Mononuclear cell (primary cell): Measurements from ENCODE around the gene PWP2. TPM values are rescaled to one million over a fixed set of nuclear protein-coding genes. Genes with fewer than 3 reads are reported as not detected.
"Not testable (repeated sequence)": the region's sequence is repeated elsewhere in the genome, so short reads cannot be mapped to it uniquely, and the experiment has no call there.

Source experiments
- H3K27me3 ChIP-seq: 2 replicates; pipeline ENCODE4 v1.6.0; 2011; ENCODE audit warnings: low read length, control low read depth; ENCODE audit not compliant: insufficient read depth
- H3K4me1 ChIP-seq: 2 replicates; pipeline ENCODE4 v1.5.1; 2011; ENCODE audit warnings: mild to moderate bottlenecking, low read length, control low read depth; ENCODE audit not compliant: insufficient read depth
- H3K4me3 ChIP-seq: 2 replicates; pipeline ENCODE4 v1.5.1; 2011; ENCODE audit warnings: mild to moderate bottlenecking, low read length, moderate library complexity
- H3K9me3 ChIP-seq: 2 replicates; pipeline ENCODE4 v1.5.1; 2011; ENCODE audit warnings: low read depth, mild to moderate bottlenecking, control low read depth, low read length
- total RNA-seq: library from RNA; depleted of rRNA; stranded (reverse); fragments of >200 nt; gene quantifications from one replicate; pipeline ENCODE4 v1.2.3, GENCODE V29; 2012

Gene PWP2
- 9.1 TPM for total RNA-seq

DNA sequence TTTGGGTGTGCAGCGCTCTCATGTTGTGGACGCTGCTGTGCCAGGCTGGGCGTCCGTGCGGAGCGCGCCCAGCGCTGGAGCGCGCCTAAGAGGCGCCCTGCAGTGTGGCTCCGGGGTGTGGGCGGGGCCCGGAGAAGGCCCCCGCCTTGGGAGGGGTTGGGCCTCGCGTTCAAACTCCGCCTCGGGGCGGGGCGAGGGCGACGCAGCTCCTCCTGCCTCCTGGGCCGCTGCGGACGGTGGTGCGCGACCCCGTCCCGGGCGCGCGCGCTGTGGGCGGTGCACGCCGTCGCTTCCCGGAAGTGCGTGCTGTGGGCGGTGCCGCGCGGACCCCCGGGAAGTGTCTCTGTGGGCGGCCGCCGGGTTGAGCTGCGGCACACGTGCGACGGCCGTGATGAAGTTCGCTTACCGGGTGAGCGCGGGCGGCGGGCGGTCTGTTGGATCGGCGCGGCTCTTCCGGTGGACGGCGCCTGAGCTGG is at the start of gene PWP2:
Gene PWP2 (plus strand): TSS at position 374 of the 476 bp plus-strand sequence. CDS start 18 bp downstream, at position 392.
- H3K27me3 ChIP-seq, H3K9me3 ChIP-seq, H3K4me1 ChIP-seq: not testable (repeated sequence)
- peak within 1 kb of the TSS; percentile 34 for H3K4me3 ChIP-seq

DNA sequence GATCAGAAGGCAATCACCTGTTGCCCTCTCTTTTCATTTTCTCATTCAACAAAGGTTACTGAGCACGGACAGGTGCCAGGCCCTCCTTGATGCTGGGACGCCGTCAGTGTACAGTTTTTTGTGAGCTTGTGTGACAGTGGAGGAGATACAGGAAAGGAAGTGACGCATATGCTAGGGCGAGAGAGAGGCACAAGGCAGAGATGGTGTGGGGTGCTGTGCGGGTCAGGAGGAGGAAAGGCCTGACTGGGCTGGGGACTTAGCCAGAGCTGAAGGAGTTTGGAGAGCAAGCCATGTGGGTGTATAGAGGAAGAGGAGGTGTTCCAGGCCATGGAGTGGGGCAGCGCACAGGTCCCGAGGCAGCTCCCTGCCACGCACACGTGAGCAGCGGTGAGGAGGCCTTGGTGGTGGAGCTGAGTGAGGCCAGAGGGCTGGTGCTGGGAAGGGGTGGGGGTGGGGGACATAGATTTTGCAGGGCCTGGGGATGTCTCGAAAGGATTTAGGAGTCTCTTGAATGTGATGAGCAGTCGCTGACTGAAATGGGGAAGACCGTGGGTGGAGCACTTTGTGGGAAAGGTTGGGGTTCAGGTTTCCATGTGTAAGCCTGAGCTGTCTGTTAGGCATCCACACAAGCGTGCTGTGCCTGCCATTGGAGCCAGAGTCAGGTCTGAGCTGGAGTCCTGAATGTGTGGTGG is 49.1 kb upstream of the PWP2 start:
- H3K4me3 ChIP-seq = no peak overlapping the region
- H3K4me1 ChIP-seq = no peaks in the 10 kb centered on the region
- no peaks in the 10 kb centered on the region for H3K27me3 ChIP-seq
- H3K9me3 ChIP-seq = no peaks in the 10 kb centered on the region

DNA sequence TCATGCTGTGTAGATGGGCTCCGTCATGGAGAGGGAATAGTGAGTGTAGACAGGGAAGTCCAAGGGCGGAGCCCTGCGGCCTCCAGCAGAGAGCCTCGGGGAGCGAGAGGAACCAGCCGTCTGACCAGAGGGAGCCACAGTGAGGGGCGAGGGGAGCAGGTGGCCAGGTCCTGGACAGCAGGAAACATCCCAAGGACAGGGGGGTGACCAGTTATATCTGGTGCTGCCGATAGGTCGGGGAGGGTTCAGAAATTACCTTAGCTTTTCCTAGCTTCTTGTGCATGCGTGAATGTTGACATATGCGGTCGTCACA is 48.6 kb upstream of the PWP2 start:
- Histone ChIP-seq H3K4me1 (no peaks in the 10 kb centered on the region), H3K27me3 (no peaks in the 10 kb centered on the region), H3K4me3 (no peak overlapping the region), H3K9me3 (no peaks in the 10 kb centered on the region)

DNA sequence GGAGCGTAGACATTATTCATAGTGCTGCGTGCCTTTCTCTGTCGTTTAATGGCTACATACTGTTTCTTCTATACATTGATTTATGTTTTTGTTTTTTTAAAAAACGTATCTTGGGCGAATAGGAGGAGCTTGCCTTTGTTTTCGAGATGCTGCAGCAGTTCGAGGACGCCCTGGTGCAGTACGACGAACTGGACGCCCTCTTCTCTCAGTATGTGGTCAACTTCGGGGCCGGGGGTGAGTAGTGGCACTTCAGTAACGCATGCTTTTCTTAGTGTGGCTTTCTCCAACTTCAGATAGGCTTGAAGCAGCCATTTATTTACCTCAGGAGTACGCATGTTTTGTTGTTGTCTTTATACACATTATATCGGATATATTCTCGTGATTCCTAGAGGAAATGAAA is 48.2 kb upstream of the PWP2 start:
- H3K4me1 ChIP-seq = no peaks in the 10 kb centered on the region
- no peaks in the 10 kb centered on the region for H3K27me3 ChIP-seq
- no peak overlapping the region for H3K4me3 ChIP-seq
- H3K9me3 ChIP-seq = no peaks in the 10 kb centered on the region

DNA sequence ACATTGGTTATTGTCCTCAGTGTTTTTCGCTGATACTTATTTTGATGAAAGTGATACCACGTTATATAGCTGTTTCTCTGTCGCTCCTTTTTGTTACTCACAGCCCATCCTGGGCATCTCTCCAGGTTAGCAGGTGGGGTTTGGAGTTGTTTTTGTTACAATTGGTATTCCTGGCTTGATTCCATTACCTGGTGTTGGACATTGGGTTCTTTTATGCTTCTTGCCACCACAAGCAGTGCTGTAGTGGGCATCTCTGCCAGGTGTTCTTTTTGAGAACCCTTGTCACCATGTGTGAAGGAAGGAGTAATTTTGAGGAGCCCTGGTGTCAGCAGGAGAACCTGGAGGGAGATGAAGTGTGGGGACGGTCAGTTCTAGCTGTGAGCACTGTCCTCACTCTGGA is 47.5 kb upstream of the PWP2 start:
- Histone ChIP-seq H3K27me3 (no peaks in the 10 kb centered on the region), H3K4me1 (peaks cover under 1% of the 10 kb centered on the region), H3K9me3 (no peaks in the 10 kb centered on the region), H3K4me3 (no peak overlapping the region)

DNA sequence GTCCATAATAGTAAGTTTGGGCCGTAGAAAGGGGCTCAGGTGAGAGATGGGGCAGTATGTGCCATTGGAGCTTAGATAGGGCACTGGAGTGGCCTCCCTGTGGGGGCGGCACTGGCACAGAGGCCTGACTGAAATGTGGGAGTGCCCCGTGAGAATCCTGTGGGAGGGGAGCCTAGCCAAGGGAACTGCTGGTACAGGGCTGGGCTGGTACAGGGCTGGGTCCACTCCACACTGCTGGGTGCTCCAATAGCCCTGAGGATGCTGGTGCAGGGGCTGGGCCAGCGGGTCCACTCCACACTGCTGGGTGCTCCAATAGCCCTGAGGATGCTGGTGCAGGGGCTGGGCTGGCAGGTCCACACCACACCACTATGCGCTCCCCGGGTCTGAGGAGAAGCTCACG is 44.8 kb upstream of the PWP2 start:
- no peak overlapping the region for H3K4me3 ChIP-seq
- H3K4me1 ChIP-seq = peaks cover 17% of the 10 kb centered on the region
- no peaks in the 10 kb centered on the region for H3K9me3 ChIP-seq
- H3K27me3 ChIP-seq = no peaks in the 10 kb centered on the region

DNA sequence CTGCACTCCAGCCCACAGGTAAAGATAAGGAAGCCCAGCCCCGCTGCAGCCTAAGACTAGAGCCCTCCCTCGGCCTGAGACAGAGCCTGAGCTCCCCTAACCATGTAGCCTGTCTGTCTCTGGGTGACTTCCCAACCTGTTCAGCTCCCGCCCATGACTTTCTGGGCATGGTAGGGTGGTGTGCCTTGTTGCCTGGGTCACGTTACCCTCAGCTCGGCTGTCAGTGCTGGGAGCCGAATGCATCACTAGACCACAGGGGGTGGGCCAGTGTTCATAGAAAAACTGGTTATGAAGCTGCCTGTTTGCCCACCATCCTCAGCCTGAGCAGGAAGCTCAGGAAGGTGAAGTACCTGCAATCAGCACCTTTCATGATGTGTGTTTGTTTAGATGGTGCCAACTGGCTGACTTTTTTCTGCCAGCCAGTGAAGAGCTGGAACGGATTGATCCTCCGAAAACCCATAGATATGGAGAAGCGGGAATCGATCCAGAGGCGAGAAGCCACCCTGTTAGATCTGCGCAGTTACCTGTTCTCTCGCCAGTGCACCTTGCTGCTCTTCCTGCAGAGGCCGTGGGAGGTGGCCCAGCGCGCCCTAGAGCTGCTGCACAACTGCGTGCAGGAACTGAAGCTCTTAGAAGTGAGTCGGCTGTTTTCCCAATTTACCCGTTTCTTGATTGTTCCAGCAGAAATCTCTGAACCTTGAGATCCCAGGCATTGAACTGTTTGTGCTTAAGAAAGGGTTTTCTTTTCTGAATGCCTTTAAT is 43.9 kb upstream of the PWP2 start:
- Histone ChIP-seq H3K9me3 (no peaks in the 10 kb centered on the region), H3K4me1 (peaks cover 17% of the 10 kb centered on the region), H3K4me3 (no peak overlapping the region), H3K27me3 (no peaks in the 10 kb centered on the region)

DNA sequence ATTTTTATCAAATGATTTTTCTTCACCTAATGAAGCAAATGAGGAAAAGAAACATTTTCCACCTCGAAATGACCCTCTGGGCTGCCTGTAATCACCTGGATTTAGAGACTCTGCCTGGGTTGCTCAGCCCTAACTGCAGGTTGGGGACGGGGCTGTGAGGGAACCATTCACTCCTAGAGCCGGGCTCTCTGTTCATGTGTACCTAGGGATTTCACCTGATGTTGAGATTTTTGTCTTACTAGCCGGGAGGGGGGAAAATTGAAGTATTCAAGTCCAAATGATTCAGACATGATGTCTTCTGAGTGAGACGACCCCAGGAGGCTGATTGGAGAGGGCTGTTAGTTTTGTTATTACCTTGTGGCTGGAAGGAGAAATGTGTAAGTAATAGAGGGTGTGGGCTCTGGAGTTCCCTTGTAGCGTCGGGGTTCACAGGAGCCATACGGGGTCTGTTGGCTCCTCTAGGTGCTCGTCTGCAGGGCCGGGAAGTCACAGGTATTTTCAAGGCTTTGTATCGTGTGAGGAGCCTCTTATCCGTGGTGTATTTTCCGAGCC is 42.3 kb upstream of the PWP2 start:
- Histone ChIP-seq H3K4me3 (no peak overlapping the region), H3K9me3 (no peaks in the 10 kb centered on the region), H3K27me3 (no peaks in the 10 kb centered on the region), H3K4me1 (peaks cover 17% of the 10 kb centered on the region)

DNA sequence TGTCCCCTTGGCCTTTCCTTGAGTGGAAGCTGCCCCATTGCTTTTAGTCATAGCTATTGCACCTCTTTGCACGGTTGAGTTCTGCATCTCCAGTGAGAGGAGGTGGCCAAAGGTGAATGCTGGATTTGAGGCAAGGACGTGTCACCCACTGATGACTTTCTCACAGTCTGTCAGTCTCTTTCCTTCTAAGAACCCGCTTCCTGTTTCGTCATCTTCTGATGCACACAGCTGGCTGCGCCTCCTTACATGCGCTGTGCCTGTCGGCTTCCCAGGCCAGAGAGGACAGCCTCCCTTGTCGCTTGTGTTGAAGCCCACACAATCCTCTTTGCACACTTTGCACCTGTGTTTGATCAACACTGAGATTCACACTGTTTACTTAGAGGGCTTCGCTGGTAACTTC is 41.8 kb upstream of the PWP2 start:
- Histone ChIP-seq H3K9me3 (no peaks in the 10 kb centered on the region), H3K27me3 (no peaks in the 10 kb centered on the region), H3K4me1 (peaks cover 17% of the 10 kb centered on the region), H3K4me3 (no peak overlapping the region)

DNA sequence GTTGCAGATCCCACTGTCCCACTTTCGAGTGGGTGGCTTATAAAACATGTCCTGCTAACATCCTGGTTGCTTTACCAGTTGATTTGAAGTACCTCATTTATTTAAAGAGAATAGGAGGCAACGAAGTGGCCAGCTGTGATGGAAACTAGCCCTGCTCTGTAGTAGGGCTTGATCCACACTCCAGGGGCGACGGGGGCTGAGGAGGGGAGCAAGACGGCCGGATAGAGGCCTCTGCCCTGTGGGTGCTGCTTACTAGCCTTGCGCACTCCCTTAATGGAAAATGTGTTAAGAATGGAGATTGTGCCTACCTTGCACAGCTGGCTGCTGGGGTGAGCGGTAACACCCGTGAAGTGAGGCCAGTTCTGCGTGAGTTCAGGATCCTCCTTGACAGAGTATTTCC is 41.1 kb upstream of the PWP2 start:
- Histone ChIP-seq H3K4me1 (peaks cover 17% of the 10 kb centered on the region), H3K4me3 (no peak overlapping the region), H3K27me3 (no peaks in the 10 kb centered on the region), H3K9me3 (no peaks in the 10 kb centered on the region)

DNA sequence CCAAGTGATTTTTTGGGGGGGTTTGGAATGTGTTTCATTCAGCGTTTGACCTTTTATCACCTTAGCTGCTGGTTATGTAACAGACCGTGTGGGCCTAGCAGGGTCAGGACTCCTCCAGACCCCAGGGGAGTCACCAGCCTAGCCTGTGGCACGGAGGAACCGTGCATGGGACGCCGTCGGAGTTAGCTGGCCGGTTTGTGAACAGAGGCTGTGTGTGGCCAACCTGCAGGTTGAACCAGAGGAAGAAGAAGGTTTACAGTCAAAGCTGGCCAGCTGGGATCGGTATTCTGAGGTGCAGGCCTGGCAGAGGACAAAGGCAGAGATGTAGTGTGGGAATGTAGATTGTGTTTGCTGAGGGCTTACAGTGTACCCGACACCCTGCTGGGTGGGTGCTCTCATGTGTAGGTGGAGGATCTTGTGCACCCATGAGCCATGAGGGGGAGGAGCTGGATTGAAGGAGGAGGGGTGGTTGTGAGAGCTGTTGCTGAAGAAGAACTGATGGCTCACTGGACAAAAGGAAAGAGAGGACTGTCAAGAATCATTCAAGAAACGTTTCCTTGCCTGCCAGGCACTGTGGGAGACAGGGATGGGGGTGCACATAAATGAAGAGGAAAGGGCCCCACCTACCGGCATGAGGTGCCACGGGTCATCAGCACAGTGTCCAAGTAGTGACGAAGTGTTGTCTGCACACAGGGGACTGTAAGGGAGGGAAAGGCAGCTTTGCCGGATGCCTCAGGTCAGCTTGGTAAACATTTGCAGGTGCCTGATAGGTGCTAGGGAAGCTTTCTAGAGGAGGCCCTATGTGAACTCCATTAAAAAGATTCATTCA is 40.0 kb upstream of the PWP2 start:
- no peaks in the 10 kb centered on the region for H3K9me3 ChIP-seq
- H3K4me3 ChIP-seq = no peak overlapping the region
- no peaks in the 10 kb centered on the region for H3K27me3 ChIP-seq
- H3K4me1 ChIP-seq = peaks cover 17% of the 10 kb centered on the region

DNA sequence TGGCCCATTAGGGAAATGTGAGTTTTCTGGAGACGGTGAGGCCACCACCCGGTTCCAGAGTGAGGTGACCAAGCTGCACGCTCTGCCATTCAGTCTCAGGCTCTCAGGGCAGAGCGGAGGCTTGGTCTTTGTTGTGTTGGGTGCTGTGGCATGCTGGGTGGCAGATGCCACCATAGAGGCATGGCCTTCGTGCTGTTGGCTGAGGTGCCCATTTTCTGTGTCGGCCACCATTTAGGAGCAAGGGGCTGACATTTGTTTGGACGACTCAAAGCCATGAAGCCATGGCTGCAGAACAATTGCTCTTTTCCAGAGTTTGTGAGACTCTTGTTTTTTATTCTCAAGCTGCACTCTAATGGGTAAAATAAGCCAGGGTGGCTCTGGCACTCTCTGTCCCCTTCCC is 36.8 kb upstream of the PWP2 start:
- no peaks in the 10 kb centered on the region for H3K27me3 ChIP-seq
- peaks cover 10% of the 10 kb centered on the region for H3K4me1 ChIP-seq
- no peak overlapping the region for H3K4me3 ChIP-seq
- no peaks in the 10 kb centered on the region for H3K9me3 ChIP-seq

DNA sequence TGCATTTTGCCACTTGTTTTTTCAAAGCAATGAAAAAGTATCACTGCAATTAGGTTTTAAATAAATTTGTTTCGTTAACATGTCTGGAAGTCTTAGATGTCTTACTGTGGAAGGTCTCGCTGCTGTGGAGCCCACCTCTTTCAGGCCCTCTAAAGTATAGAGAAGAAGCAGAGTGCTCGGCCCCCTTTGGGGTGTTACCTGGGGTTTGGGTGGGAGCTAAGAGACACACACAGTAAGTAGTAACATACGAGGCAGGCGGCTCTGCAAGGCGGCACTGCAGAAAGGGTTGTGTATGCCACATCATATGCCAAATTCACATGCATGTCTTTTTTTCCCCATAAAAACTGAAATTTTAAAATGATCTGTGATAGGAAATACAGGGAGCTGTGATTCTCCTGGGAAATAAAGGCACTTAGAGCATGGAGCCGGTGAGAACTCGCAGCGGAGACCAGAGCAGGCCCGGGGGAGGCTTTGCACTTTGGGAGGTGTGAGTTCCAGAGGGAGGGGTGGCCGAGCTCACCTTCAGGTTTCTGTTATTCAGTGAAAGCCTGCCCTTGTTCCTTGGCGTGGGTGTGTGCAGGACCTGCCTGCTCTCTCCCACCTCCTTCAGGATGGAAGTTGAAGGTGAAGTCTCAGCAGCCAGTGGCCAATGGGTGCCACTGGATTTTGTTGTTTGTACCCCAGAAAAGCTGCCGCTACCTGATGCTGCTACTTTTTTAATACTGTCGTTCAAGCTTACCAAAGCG is 35.7 kb upstream of the PWP2 start:
- Histone ChIP-seq H3K4me1 (no peaks in the 10 kb centered on the region), H3K9me3 (no peaks in the 10 kb centered on the region), H3K27me3 (no peaks in the 10 kb centered on the region), H3K4me3 (no peak overlapping the region)

DNA sequence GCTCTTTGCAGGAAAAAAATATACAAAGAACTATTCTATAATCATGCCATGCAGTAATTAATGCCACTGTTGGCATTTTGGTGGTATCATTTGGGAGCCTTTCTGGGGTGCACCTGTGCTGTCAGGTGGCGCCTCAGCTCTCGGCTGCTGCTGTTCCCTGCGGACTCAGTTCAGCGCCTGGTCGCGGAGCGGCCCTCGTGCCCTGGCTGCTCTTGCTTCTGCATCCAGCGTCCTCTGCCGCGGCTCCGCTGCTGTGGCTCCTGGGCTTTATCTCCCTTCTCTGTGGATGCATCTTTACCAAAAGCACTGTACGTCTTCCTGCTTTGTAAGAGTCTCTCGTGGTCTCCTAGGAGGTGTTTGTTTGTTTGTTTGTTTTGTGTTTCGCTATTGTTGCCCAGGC is 35.1 kb upstream of the PWP2 start:
- Histone ChIP-seq H3K27me3 (no peaks in the 10 kb centered on the region), H3K4me3 (no peak overlapping the region), H3K4me1 (no peaks in the 10 kb centered on the region), H3K9me3 (no peaks in the 10 kb centered on the region)
